Midbrain (tissue), 1 donor: ENCODE measurements around the gene EMX2.
"Not testable (repeated sequence)": the region's sequence is repeated elsewhere in the genome, so short reads cannot be mapped to it uniquely, and the experiment has no call there.

Experiments used
- DNase-seq: peaks from one replicate; lab custom pipeline; 2025; lab: John Stamatoyannopoulos, UW

The EMX2 gene

DNA sequence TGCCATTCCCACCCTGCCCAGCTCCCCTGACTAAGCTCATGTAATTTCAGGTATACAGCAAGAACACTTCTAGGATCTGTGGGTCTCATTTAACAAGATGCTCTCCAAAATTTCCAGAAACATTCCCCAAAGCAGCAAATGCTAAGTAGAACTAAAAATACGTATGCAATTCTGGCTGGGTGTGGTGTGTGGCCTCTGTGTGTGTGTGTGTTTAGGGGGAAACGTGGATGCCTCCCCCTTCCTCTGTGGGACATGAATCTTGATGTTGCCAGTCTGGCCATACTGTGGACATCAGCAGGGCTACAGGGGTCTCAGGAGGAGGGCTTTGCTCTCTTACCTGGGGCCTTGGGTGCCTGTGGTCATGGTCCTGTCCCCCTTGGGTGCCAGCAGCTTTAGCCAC lies 18.4 kb downstream of the EMX2 start:
- DNase-seq: no peak

DNA sequence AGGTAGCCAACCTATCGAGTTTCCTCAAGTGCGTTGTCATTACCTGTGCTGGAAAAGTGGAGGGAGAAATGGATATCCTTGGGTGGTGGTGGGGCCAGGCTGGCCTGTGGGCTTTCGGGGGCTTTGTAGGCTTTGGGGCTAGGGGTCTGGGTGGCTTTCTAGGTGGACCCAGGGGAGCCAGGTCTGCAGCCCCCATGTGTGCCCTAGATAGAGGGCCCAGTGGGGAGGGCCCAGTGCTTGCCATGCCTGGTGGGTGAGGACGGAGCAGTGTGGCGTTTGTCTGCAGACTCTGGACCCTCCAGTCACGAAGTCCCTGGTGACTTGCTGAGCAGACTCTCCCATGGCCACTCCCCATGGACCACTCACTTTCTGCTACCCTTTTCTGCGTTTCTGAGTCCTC lies 19.7 kb downstream of the EMX2 start:
- DNase-seq: no peak

DNA sequence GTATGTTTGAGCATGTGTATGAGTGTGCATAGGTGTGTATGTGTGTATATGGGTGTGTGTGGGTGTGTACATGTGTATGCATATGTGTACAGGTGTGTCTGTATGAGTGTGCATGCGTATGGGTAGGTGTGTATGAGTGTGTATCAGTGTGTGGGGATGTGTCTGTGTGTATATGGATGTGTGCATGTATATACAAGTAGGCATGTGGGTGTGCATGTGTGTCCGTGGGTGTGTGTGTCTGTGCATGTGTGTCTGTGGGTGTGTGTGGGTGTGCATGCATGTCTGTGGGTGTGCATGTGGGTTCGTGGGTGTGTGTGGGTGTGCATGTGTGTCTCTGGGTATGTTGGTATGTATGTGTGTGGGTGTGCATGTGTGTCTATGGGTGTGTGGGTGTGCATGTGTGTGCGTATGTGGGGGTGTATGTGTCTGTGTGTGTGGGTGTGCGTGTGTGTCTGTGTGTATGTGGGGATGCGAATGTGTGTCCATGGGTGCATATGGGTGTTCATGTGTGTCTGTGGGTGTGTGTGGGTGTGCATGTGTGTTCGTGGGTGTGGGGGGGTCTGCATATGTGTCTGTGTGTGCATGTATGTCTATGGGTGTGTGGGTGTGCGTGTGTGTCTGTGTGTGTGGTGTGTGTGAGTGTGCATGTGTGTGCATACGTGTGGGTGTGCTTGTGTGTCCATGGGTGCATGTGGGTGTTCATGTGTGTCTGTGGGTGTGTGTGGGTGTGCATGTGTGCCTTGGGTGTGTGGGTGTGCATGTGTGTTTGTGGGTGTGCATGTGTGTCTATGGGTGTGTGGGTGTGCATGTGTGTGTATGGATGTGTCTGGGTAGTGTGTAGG lies 20.6 kb downstream of the EMX2 start:
- no peak for DNase-seq

DNA sequence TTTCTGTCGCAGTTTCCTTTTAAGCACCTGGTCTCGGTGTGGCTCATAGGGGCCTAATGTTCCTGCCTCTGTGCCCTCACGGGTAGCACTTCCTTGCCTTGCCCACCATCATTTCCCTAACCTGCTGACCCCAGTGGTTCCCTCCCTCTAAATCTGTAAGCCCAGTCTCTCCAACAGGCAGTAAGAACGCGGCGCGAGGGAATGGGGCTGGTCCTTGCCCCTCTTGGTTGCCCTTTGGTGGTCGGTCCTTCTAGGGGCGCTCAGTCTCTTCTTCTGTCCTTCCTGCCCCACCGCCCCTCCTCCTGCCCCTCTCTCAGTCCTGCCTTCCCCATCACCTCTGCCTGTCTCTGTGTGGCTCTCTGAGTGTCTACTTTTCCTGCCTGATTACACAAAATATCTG lies 21.2 kb downstream of the EMX2 start:
- no peak for DNase-seq

DNA sequence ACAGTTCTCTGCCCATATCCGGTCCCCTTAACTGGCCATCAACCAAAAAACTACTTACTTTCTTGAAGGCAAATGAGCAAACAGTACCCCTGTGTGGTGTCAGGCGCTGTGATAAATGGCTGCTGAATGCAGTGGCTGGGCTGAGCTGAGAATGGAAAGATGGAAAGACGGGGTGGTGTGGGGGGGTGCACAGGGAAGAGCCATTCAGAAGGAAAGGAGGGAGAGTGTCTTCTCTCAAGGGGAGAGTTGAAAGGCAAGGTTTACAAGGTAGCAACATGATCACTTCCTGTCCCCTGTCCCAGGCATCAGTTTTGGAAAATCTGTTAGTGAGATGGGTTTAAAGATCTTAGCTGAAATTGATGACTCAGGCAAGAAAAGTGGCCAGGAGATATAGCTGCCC lies 22.5 kb downstream of the EMX2 start:
- DNase-seq: no peak

DNA sequence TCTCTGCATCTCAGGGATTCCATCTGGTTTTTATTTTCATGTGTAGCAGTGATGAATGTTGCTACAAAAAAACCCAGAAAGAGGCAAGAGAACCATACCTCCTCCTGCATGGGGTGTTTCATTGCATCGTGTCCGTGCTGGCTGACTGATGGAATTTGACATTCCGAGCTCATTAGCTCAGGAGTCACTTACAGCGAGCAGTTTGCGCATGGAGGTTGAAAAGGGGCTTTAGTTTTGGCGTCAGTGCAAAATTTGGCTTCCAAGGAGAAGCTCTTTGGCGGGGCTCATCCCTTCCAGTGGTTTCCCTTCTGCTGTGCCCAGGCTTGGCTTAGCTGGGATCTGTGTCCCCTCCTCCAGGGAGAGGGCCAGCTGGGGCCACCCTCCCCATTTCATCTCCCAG lies 25.8 kb downstream of the EMX2 start:
- DNase-seq: no peak

DNA sequence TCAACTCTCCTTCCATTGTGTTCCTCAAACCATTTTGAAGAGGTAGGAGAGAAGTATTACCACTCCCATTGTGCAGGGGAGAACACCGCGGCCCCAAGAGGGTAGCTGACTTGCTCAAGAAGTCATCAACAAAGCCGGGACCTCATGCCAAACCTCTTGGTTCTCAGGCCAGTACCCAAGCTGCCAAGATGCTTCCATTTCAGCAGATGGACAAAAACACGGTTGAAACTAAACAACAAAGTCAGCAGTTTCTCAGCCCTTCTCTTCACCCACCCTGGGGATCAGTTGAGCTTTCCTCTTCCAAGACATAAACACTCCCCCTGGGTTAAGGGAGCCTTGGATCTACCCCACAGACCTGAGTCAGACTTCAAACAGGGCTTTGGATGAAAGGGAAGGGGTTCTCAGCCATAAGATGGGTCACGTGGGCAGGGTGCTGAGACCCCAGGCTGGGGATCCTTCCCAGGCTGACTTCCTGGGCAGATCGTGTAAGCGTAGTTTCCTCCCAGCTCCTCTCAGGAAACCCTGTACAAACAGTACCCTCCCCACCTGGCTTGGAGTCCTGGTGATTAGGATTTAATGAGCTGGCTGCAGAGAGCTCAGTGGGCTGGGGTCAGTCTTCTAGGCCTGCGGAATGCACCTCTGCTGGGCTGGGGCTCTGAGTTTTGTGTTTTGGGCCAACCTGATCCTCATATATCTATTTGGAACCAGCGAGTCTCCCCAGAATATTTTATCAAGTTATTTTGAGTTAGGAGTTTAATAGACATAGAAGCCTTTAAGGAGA lies 27.3 kb downstream of the EMX2 start:
- no peak for DNase-seq

DNA sequence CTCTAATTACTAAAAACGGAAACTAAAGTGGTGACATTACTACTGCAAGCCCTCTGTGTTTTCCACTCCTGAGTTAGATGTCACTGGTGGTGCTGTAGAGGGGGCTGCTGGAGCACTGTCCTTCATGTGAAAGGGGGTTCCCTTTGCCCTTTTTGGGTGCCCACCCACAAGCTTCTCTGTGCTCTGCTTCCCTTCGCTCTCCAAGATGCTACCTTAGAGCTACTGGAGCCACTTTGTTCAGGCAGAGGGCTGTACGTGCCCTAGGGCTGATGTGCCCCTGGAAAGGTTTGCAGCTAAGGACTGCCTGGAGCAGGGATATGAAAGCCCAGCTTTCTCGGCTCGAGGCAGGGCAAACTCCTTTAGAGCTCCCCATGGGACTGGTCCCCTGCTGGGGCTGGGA lies 28.3 kb downstream of the EMX2 start:
- DNase-seq: no peak

DNA sequence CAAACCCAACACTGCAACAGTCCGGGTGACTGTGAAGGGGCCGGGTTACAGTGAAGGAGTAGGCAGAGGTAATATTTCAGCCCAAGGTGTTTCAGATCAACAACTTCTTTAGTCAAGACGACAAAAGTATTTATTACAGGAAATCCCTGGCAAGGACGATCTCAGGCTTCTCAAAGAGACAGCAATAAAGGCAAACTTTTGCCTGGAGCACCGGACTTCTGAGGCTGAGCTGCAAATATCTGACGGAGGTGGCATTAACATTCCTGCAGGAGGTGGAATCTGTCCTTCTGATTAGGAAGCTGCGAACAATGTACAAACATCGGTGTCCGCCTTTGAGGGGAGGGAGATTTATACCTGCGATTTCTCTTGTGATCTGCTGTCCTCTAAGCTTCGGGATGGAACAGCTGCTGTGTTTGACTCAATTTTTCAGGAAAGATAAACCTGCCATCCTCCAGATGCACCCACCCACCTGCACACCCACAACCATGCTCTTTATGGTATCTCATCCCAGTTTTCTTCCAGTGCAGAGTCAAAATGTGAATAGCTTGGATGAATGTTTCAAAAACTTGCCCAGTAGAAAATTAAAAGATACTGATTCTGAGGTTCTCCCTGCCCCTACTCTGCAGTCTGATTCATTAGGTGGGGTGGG lies 32.1 kb downstream of the EMX2 start:
- DNase-seq: no peak

DNA sequence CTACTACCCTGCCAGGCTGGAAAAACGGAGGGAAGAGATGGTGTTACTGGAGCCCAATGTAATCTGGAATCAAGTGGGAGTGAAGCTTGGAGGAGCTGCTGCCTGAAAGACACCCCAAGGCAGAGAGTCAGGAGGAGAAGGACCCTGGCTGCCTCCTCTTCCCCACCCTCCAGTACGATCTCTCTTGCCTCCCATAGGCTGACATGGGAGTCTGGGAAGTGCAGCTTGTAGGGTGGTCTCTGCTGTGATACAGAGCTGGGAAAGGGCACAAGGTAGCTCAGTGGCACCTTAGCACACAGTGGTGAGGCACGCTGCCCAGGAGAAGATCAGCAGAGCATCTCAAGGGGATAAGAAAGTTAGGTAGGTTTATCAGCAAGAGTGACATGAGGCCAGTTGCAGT lies 35.9 kb downstream of the EMX2 start:
- no peak for DNase-seq

DNA sequence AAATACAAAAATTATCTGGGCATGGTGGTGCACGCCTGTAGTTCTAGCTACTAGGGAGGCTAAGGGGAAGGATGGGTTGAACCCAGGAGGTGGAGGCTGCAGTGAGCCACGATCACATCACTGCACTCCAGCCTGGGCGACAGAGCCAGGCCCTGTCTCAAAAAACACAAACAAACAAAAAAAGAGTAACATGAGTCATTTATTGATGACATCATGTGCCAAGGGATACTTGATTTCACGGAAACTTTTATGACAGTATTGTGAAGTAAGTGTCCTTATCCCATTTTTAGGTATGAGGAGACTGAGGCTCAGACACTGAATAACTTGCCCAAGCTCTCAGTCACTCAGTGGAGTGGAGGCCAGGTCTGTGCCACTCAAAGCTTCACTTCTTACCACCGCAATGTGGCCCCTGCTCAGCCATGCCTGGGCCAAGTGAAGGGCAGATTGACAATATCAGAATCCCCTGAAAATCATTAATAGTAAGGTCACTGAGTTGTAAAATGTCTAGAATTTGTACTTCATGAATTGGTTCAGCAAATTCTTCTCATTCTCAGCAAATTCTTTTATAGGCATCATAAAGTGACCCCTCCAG lies 36.5 kb downstream of the EMX2 start:
- DNase-seq: no peak

DNA sequence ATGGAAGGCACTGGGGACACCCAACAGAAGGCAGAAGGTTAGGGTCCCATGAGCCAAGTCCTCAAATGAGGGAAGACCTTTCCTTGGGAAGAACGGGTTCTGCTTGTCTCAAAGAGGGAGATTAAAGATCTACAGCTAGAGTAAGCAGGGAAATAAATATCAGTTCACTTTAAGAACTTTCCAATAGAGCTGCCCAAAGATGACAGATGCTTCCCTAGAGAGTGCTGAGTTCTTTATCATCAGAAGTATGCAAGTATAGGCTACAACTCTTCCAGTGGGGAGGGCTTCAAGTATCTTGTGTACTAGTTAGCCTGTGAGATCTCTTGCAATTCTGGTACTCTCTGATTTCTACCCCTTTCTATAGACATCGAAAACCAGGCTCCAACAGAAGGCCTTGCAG lies 39.4 kb downstream of the EMX2 start:
- no peak for DNase-seq

DNA sequence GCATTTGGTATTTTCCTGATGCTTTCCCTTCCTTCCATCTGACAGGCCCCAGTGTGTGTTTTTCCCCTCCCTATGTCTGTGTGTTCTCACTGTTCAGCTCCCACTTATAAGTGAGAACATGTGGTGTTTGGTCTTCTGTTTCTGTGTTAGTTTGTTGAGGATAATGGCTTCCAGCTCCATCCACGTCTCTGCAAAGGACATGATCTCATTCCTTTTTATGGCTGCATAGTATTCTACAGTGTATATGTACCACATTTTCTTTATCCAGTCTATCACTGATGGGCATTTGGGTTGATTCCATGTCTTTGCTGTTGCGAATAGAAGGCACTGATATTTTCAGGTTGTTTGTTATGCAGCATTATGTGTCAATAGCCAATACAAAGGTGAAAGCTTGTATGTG lies 42.3 kb downstream of the EMX2 start:
- not testable (repeated sequence) for DNase-seq

DNA sequence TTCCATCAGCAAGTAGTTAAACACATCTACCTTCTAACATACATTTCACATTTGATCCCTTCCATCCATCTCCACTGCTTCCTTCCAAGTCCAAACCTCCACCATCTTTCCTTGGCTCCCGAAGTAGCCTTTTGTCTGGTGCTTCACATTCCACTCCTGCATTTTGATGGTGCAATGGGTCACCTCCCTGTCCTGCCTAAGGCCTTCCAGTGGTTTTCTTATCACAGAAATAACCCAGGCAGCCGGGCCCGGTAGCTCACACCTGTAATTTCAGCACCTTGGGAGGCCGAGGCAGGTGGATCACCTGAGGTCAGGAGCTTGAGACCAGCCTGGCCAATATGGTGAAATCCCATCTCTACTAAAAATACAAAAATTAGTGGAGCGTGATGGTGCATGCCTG lies 44.5 kb downstream of the EMX2 start:
- no peak for DNase-seq

DNA sequence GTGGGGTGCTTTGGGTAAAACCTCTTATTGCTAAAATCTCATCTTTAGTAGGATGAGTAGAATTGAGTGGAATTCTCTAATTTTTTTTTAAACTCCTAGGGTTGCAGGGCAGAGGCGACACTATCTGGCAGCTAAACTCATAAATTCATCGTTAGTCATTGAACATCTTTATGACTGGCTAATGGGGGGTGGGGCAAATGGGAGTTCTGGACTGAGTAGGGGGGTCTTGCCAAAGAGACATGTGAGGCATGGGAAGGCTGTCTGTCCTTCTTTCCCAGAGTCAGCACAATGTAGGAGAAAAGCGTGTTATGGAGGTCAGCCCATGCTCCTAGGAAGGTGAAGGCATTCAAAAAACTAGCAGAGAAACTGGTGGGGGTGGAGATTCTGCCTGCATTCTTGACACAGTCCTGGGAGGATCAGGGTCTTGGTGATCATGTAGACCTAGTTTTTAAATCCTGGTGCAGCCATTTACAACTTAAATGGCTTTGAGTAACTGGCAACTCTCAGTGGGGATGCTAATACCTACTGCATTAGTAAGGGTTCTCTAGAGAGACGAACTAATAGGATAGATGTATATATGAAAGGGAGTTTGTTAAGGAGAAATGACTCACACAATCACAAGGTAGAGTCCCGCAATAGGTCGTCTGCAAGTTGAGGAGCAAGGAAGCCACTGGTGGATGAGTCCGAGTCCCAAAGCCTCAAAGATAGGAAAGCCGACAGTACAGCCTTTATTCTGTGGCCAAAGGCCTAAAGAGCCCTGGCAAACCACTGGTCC lies 47.7 kb downstream of the EMX2 start:
- no peak for DNase-seq

DNA sequence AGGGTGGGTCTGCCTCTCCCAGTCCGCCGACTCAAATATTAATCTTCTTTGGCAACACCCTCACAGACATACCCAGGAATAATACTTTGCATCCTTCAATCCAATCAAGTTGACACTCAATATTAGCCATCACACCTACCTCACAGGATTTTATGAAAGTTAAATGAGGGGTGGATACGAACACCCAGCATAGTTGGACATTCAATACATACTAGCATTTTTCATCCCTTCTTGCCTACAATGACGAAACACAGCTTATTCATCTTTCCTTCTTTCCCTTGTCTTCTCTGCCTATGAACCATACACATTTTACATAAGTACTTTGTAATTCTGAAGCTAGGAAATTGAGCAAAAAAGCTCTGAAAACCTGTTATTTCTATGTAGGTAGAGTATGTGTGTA lies 48.5 kb downstream of the EMX2 start:
- DNase-seq: no peak

DNA sequence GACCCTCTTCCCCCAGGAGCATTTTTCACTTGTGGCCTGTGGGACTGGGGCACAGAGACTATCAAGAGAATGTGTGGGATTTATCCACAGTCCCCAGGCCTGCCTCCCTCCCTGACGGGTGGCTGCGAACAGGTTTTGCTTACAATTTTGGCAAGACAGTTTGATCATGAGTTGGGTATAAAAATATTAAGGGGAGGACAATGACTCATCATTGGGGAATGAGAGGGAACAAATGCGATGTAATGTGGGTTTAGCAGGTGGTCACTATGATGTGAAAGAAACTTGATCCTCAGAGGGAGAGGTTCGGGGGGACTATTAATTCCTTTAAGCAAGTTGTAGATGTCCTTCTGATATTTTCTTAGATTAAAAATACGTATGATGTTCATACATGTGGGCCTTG lies 52.2 kb downstream of the EMX2 start:
- DNase-seq: no peak

DNA sequence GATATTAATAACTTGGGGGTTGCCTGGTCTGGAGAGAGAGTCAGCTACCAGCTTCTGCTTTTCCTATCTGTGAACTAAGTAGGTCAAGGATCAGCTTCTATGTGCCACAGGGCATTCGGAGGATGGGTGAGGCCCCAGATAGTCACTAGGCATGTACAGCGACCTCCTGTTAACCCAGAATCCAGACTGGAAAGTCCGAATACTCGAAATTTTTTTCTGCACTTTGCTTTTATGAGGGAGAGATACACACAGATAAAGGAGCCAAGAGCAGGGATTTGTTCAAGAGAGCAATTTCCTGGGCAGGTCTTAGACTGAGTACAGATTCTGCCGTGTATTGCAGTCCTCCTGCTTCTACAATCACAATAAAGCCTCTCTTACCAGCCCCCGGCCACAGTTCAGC lies 54.2 kb downstream of the EMX2 start:
- no peak for DNase-seq

DNA sequence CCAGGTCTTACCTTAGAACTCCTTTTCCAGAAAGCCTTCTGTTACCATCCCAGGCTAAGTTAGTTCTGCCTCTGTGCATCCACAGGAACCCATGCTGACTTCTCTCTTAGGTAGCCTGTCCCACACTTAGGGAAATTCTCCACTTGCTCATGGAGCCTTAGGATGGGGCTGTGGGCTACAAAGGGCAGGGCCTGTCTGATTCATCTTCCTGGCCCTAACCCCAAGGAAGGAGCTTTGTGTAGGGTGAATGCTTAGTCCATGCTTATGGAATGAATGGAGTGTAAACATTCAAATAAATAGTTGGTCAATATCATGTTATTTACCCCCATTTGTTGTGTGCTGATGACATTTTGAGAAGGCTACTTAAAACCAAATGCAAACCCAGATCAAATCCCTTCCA lies 54.7 kb downstream of the EMX2 start:
- no peak for DNase-seq
